ENCODE results near the gene CDH4.

Gene CDH4

GRCh38 chr20:61251529-61252393 lies at the start of gene CDH4:
TSS of gene CDH4 (plus strand) at chr20:61252261.
- no peaks in the 10 kb centered on the region for H3K36me3 ChIP-seq (ENCODE audit: control insufficient read depth, insufficient read depth, low read length)
- H3K4me3 ChIP-seq (ENCODE audit: low read depth, low read length), result peak within 1 kb of the TSS; percentile 63
- H3K9ac ChIP-seq (ENCODE audit: low read depth, low read length), result no peak within 1 kb of the TSS
- no peaks in the 10 kb centered on the region for H3K9me3 ChIP-seq (ENCODE audit: control insufficient read depth, insufficient read depth, low read length)
- H3K27me3 ChIP-seq (ENCODE audit: control insufficient read depth, insufficient read depth, low read length), result peaks cover 70% of the 10 kb centered on the region
- peaks cover 6% of the 10 kb centered on the region for H3K4me1 ChIP-seq (ENCODE audit: control insufficient read depth, insufficient read depth, low read length)

DNA sequence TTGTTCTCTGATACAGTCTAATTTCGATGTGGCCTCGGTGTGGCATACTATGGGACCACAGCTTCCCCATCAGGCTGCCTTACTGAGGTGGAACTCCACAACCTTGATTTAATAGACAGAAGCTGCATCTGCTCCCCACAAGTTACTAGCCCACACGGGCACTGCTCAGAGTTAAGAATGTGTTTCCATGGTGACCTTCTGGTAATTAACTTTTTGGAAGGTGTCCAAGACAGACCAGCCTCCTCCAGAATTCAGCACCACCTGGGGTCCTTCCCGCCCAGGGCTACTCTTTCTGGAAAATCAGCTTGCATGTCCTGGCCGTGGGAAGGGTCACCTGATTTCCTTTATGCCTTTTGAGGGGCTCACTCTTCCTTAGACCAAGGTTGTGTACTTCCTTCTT lies 48.7 kb upstream of the CDH4 start:
- no peaks in the 10 kb centered on the region for H3K4me1 ChIP-seq (ENCODE audit: control insufficient read depth, insufficient read depth, low read length)
- peaks cover 68% of the 10 kb centered on the region for H3K27me3 ChIP-seq (ENCODE audit: control insufficient read depth, insufficient read depth, low read length)
- no peak overlapping the region for H3K4me3 ChIP-seq (ENCODE audit: low read depth, low read length)
- H3K9me3 ChIP-seq (ENCODE audit: control insufficient read depth, insufficient read depth, low read length), result no peaks in the 10 kb centered on the region
- H3K9ac ChIP-seq (ENCODE audit: low read depth, low read length), result no peak overlapping the region
- H3K36me3 ChIP-seq (ENCODE audit: control insufficient read depth, insufficient read depth, low read length), result no peaks in the 10 kb centered on the region

GRCh38 chr20:61204206-61204605 lies 47.9 kb upstream of the CDH4 start:
- Histone ChIP-seq H3K4me3 (ENCODE audit: low read depth, low read length) (no peak overlapping the region), H3K36me3 (ENCODE audit: control insufficient read depth, insufficient read depth, low read length) (no peaks in the 10 kb centered on the region), H3K9ac (ENCODE audit: low read depth, low read length) (no peak overlapping the region), H3K27me3 (ENCODE audit: control insufficient read depth, insufficient read depth, low read length) (peaks cover 63% of the 10 kb centered on the region), H3K4me1 (ENCODE audit: control insufficient read depth, insufficient read depth, low read length) (no peaks in the 10 kb centered on the region), H3K9me3 (ENCODE audit: control insufficient read depth, insufficient read depth, low read length) (no peaks in the 10 kb centered on the region)

DNA sequence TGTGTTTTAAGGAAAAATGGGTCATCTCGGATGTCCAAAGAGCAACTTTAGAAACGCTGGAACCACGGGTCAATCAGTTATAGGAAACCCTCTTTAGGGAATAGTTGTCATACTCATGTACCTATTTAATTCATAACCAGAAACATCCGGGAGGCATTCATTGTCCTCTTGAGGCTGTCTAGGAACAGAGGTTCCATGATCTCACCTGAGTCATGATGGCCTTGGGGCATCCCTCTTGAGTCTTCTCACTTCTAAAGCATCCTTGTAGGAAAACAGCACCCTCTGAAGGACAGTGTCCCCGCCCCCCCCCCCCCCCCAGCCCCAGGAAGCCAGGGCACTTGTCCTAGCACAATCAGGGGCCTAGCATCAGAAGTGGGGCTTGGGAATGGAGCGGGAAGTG lies 46.3 kb upstream of the CDH4 start:
- no peak overlapping the region for H3K4me3 ChIP-seq (ENCODE audit: low read depth, low read length)
- H3K27me3 ChIP-seq (ENCODE audit: control insufficient read depth, insufficient read depth, low read length), result peaks cover 61% of the 10 kb centered on the region
- H3K36me3 ChIP-seq (ENCODE audit: control insufficient read depth, insufficient read depth, low read length), result no peaks in the 10 kb centered on the region
- H3K9ac ChIP-seq (ENCODE audit: low read depth, low read length), result no peak overlapping the region
- H3K4me1 ChIP-seq (ENCODE audit: control insufficient read depth, insufficient read depth, low read length), result no peaks in the 10 kb centered on the region
- H3K9me3 ChIP-seq (ENCODE audit: control insufficient read depth, insufficient read depth, low read length), result no peaks in the 10 kb centered on the region

DNA sequence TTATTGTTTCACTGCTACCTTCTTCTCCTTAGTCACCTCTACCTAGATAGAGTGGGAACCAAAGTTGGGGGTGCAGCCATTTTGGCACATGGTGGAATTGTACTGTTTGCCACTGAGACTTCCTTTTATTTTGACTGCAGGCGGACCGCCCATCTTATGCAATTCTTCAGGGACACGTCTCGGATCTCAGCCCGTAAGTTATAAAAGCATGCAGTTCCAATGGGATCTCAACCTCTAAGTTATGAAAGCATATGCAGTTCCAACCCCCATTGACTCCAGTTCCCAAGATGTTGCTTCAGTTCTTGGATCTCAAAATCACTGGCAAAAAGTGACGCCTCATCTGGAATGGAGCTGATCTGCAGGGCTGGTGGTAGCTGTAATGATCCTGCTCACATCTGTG lies 41.2 kb upstream of the CDH4 start:
- H3K4me3 ChIP-seq (ENCODE audit: low read depth, low read length), result no peak overlapping the region
- no peaks in the 10 kb centered on the region for H3K36me3 ChIP-seq (ENCODE audit: control insufficient read depth, insufficient read depth, low read length)
- no peak overlapping the region for H3K9ac ChIP-seq (ENCODE audit: low read depth, low read length)
- no peaks in the 10 kb centered on the region for H3K4me1 ChIP-seq (ENCODE audit: control insufficient read depth, insufficient read depth, low read length)
- no peaks in the 10 kb centered on the region for H3K9me3 ChIP-seq (ENCODE audit: control insufficient read depth, insufficient read depth, low read length)
- H3K27me3 ChIP-seq (ENCODE audit: control insufficient read depth, insufficient read depth, low read length), result peaks cover 50% of the 10 kb centered on the region

GRCh38 chr20:61217848-61218247 lies 34.2 kb upstream of the CDH4 start:
- Histone ChIP-seq H3K27me3 (ENCODE audit: control insufficient read depth, insufficient read depth, low read length) (peaks cover 71% of the 10 kb centered on the region), H3K9ac (ENCODE audit: low read depth, low read length) (no peak overlapping the region), H3K9me3 (ENCODE audit: control insufficient read depth, insufficient read depth, low read length) (no peaks in the 10 kb centered on the region), H3K36me3 (ENCODE audit: control insufficient read depth, insufficient read depth, low read length) (no peaks in the 10 kb centered on the region), H3K4me3 (ENCODE audit: low read depth, low read length) (no peak overlapping the region), H3K4me1 (ENCODE audit: control insufficient read depth, insufficient read depth, low read length) (no peaks in the 10 kb centered on the region)

- Histone ChIP-seq H3K27me3 (ENCODE audit: control insufficient read depth, insufficient read depth, low read length) (peaks cover 79% of the 10 kb centered on the region), H3K4me3 (ENCODE audit: low read depth, low read length) (no peak overlapping the region), H3K9ac (ENCODE audit: low read depth, low read length) (no peak overlapping the region), H3K9me3 (ENCODE audit: control insufficient read depth, insufficient read depth, low read length) (no peaks in the 10 kb centered on the region), H3K4me1 (ENCODE audit: control insufficient read depth, insufficient read depth, low read length) (no peaks in the 10 kb centered on the region), H3K36me3 (ENCODE audit: control insufficient read depth, insufficient read depth, low read length) (no peaks in the 10 kb centered on the region)
Observed at GRCh38 chr20:61219021-61219431, 33.0 kb upstream of the CDH4 start.

DNA sequence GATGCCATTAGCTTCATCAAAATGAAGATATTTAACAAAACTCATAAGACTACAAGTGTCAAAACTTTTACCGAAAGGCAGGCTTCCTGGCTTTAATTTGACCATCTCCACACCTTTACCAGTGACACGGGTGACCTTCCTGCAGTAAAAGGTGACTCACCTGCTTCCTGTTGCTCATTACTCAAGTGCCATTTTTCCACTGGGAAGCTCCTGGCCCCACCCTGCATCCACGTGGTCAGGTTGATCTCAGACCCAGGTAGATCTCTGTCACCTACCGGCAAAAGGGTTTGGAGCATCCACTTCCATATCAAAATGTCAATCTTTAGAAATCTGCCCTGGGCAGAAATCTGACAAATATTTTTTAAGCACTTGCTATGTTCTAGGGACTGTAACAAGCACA lies 31.9 kb upstream of the CDH4 start:
- no peaks in the 10 kb centered on the region for H3K4me1 ChIP-seq (ENCODE audit: control insufficient read depth, insufficient read depth, low read length)
- H3K9ac ChIP-seq (ENCODE audit: low read depth, low read length), result no peak overlapping the region
- H3K36me3 ChIP-seq (ENCODE audit: control insufficient read depth, insufficient read depth, low read length), result no peaks in the 10 kb centered on the region
- H3K4me3 ChIP-seq (ENCODE audit: low read depth, low read length), result no peak overlapping the region
- H3K9me3 ChIP-seq (ENCODE audit: control insufficient read depth, insufficient read depth, low read length), result no peaks in the 10 kb centered on the region
- H3K27me3 ChIP-seq (ENCODE audit: control insufficient read depth, insufficient read depth, low read length), result peaks cover 75% of the 10 kb centered on the region

DNA sequence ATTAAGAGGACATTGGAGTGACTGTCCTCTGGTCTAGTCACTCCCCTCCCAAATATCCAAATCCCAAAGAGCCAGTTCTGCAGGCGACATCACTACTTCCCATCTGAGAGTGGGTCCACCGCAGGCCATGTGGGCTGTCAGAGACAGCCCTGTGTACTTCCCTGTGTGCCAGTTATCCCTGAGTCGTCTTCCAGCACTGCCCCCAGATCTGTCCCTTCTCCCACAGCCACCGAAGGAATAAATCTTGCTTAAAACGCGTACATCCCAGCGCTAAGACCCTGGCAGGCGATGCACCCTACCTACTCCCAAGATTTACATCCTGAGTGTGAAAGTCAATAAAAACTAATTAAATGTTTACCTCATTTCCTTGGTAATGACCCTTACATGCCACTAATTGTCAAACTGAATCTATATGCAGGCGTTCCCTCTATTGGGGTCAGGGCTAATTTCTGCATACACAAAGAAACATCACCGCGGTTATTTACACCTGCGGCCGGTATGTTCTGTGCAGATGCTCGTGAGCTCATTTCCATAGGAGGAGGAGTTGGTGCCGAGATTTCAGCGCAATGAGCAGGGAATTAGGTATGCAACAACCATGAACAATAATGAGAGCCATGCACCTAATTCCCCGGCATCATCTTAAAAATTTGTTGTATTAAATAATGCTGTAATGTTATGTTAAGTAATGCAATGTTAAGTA lies 31.3 kb upstream of the CDH4 start:
- peaks cover 72% of the 10 kb centered on the region for H3K27me3 ChIP-seq (ENCODE audit: control insufficient read depth, insufficient read depth, low read length)
- no peak overlapping the region for H3K9ac ChIP-seq (ENCODE audit: low read depth, low read length)
- no peaks in the 10 kb centered on the region for H3K9me3 ChIP-seq (ENCODE audit: control insufficient read depth, insufficient read depth, low read length)
- H3K4me1 ChIP-seq (ENCODE audit: control insufficient read depth, insufficient read depth, low read length), result no peaks in the 10 kb centered on the region
- no peaks in the 10 kb centered on the region for H3K36me3 ChIP-seq (ENCODE audit: control insufficient read depth, insufficient read depth, low read length)
- H3K4me3 ChIP-seq (ENCODE audit: low read depth, low read length), result no peak overlapping the region

DNA sequence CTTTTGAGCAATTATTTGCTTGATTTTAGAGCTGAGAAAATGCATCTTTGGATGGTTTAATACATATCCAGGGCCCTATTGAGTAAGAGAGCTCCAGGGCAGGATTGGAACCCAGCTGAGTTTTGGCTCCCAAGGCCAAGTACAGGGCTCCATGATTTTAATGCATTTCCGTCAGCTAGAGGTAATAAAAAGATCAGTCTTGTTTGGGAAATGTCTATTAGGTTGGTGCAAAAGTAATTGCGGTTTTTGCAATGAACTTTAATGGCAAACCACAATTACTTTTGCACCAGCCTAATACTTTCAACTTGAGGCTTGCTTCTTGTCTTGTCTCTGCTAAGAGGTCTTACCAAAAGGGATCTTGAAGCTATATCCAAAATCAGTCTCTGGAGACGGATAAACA lies 29.4 kb upstream of the CDH4 start:
- H3K36me3 ChIP-seq (ENCODE audit: control insufficient read depth, insufficient read depth, low read length), result no peaks in the 10 kb centered on the region
- peaks cover 63% of the 10 kb centered on the region for H3K27me3 ChIP-seq (ENCODE audit: control insufficient read depth, insufficient read depth, low read length)
- no peak overlapping the region for H3K4me3 ChIP-seq (ENCODE audit: low read depth, low read length)
- no peaks in the 10 kb centered on the region for H3K9me3 ChIP-seq (ENCODE audit: control insufficient read depth, insufficient read depth, low read length)
- H3K4me1 ChIP-seq (ENCODE audit: control insufficient read depth, insufficient read depth, low read length), result no peaks in the 10 kb centered on the region
- no peak overlapping the region for H3K9ac ChIP-seq (ENCODE audit: low read depth, low read length)

- Histone ChIP-seq H3K4me1 (ENCODE audit: control insufficient read depth, insufficient read depth, low read length) (no peaks in the 10 kb centered on the region), H3K36me3 (ENCODE audit: control insufficient read depth, insufficient read depth, low read length) (no peaks in the 10 kb centered on the region), H3K4me3 (ENCODE audit: low read depth, low read length) (no peak overlapping the region), H3K9ac (ENCODE audit: low read depth, low read length) (no peak overlapping the region), H3K27me3 (ENCODE audit: control insufficient read depth, insufficient read depth, low read length) (peaks cover 64% of the 10 kb centered on the region), H3K9me3 (ENCODE audit: control insufficient read depth, insufficient read depth, low read length) (no peaks in the 10 kb centered on the region)
Observed at GRCh38 chr20:61223121-61223520, 28.9 kb upstream of the CDH4 start.

DNA sequence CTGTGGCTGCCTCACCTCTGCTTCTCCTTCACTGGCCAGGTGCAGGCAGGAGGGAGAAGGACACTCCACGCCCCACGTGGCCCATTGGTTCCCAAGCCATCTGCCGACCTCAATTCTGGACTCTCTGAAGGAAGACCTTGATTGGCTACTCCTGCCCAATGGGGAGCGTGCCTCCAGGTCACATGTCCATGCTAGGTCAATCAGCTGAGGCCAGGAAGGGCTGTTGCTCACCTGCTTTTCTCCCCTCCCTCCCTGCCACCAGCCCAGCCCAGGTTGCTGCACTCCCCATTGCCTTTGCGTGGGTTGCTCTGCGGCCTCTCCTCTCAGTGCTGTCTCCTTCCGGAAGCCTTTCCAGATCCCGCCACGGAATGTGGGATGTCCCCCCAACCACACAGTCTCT lies 21.9 kb upstream of the CDH4 start:
- H3K4me1 ChIP-seq (ENCODE audit: control insufficient read depth, insufficient read depth, low read length), result no peaks in the 10 kb centered on the region
- no peak overlapping the region for H3K9ac ChIP-seq (ENCODE audit: low read depth, low read length)
- H3K4me3 ChIP-seq (ENCODE audit: low read depth, low read length), result no peak overlapping the region
- peaks cover 7% of the 10 kb centered on the region for H3K9me3 ChIP-seq (ENCODE audit: control insufficient read depth, insufficient read depth, low read length)
- no peaks in the 10 kb centered on the region for H3K36me3 ChIP-seq (ENCODE audit: control insufficient read depth, insufficient read depth, low read length)
- peaks cover 31% of the 10 kb centered on the region for H3K27me3 ChIP-seq (ENCODE audit: control insufficient read depth, insufficient read depth, low read length)
